ENCODE data around the gene RAPGEF6.

GRCh38 chr5:131672776-131673175 is 37.7 kb upstream of the RAPGEF6 start:
- TF ChIP-seq CTCF (IDR thresholded peaks at IDR 0.05; ENCODE audit: insufficient read depth, low read length) (no peak), SPI1 (IDR thresholded peaks at IDR 0.05; ENCODE audit: borderline replicate concordance, low read depth) (no peak), POLR2AphosphoS5 (IDR thresholded peaks at IDR 0.05; ENCODE audit: low read depth) (no peak), GABPA (IDR thresholded peaks at IDR 0.05; ENCODE audit: low read depth) (no peak)
